ENCODE data around the gene HIKESHI. TPM values are rescaled to one million over a fixed set of nuclear protein-coding genes. Genes with fewer than 3 reads are reported as not detected.
"Not testable (repeated sequence)": the region's sequence is repeated elsewhere in the genome, so short reads cannot be mapped to it uniquely, and the experiment has no call there.

The HIKESHI gene
- total and polyA plus RNA-seq, 3 donors from 2014 or later = 34.1 to 48.7 (median 38.1) TPM

GRCh38 chr11:86346513-86346912 lies 44.5 kb downstream of the HIKESHI start:
- WGBS, 2 donors = 85 to 89% methylated on average over 3 of the region's 3 CpGs
- Histone ChIP-seq H3K4me1 (no peaks in the 10 kb centered on the region), H3K36me3 (ENCODE audit: low read depth, missing control alignments) (no peaks in the 10 kb centered on the region), H3K27ac (no peak overlapping the region), H3K9me3 (no peaks in the 10 kb centered on the region), H3K4me3 (no peak overlapping the region), H3K27me3 (no peaks in the 10 kb centered on the region)
- TF ChIP-seq CTCF (IDR thresholded peaks at IDR 0.05) = no peak
- TF ChIP-seq POLR2A (IDR thresholded peaks at IDR 0.05) = no peak
- DNase-seq = no peak
- intact Hi-C loops (cut with DNase I; ENCODE audit: low total_unique reads) = no loop called here

- H3K9me3 ChIP-seq = no peaks in the 10 kb centered on the region
- no peak overlapping the region for H3K27ac ChIP-seq
- no peaks in the 10 kb centered on the region for H3K27me3 ChIP-seq
- no peaks in the 10 kb centered on the region for H3K36me3 ChIP-seq (ENCODE audit: low read depth, missing control alignments)
- H3K4me3 ChIP-seq = no peak overlapping the region
- TF ChIP-seq CTCF (IDR thresholded peaks at IDR 0.05) (no peak), POLR2A (IDR thresholded peaks at IDR 0.05) (no peak)
- no peak for DNase-seq
- 79 to 80% methylated on average over 4 of the region's 4 CpGs for WGBS, 2 donors
- intact Hi-C loops (cut with DNase I; ENCODE audit: low total_unique reads) = no loop called here
- H3K4me1 ChIP-seq = no peaks in the 10 kb centered on the region
These were observed 53.2 kb downstream of the HIKESHI start for GRCh38 chr11:86355256-86355655.

- H3K9me3 ChIP-seq; intact Hi-C loops (cut with DNase I; ENCODE audit: low total_unique reads); H3K36me3 ChIP-seq (ENCODE audit: low read depth, missing control alignments); H3K4me1 ChIP-seq; DNase-seq; H3K27me3 ChIP-seq; H3K27ac ChIP-seq; H3K4me3 ChIP-seq: not testable (repeated sequence)
- 89 to 90% methylated on average over 4 of the region's 4 CpGs for WGBS, 2 donors
These were observed 55.4 kb downstream of the HIKESHI start for GRCh38 chr11:86357412-86357811.

GRCh38 chr11:86358720-86359119 lies 56.7 kb downstream of the HIKESHI start:
- no peaks in the 10 kb centered on the region for H3K36me3 ChIP-seq (ENCODE audit: low read depth, missing control alignments)
- no peaks in the 10 kb centered on the region for H3K27me3 ChIP-seq
- no peak overlapping the region for H3K4me3 ChIP-seq
- H3K4me1 ChIP-seq = no peaks in the 10 kb centered on the region
- DNase-seq = no peak
- intact Hi-C loops (cut with DNase I; ENCODE audit: low total_unique reads) = no loop called here
- H3K9me3 ChIP-seq = no peaks in the 10 kb centered on the region
- 72 to 85% methylated on average over 3 of the region's 3 CpGs for WGBS, 2 donors
- no peak for TF ChIP-seq CTCF (IDR thresholded peaks at IDR 0.05)
- no peak for TF ChIP-seq POLR2A (IDR thresholded peaks at IDR 0.05)
- no peak overlapping the region for H3K27ac ChIP-seq

- 68 to 77% methylated on average over 2 of the region's 2 CpGs for WGBS, 2 donors
These were observed 58.8 kb downstream of the HIKESHI start for GRCh38 chr11:86360775-86361395.

More at GRCh38 chr11:86360775-86361395, 58.8 kb downstream of the HIKESHI start:
- Histone ChIP-seq H3K4me3 (no peak overlapping the region), H3K9me3 (no peaks in the 10 kb centered on the region), H3K36me3 (ENCODE audit: low read depth, missing control alignments) (no peaks in the 10 kb centered on the region), H3K4me1 (no peaks in the 10 kb centered on the region), H3K27me3 (no peaks in the 10 kb centered on the region), H3K27ac (no peak overlapping the region)
- no peak for DNase-seq
- intact Hi-C loops (cut with DNase I; ENCODE audit: low total_unique reads) = no loop called here
- TF ChIP-seq CTCF (IDR thresholded peaks at IDR 0.05) (no peak), POLR2A (IDR thresholded peaks at IDR 0.05) (no peak)
